Right atrium auricular region (tissue), 2 donors: ENCODE data around the gene LRMDA. TPM values are rescaled to one million over a fixed set of nuclear protein-coding genes. Genes with fewer than 3 reads are reported as not detected.

ENCODE experiments used
- DNase-seq: peaks from one replicate; pipeline ENCODE4 v3.0.0-alpha.2; 2019; ENCODE audit warnings: low spot score
- H3K27ac ChIP-seq, 2 donors: fragments of 200-600 bp; sonication (generic); 1 replicate in 1 of 2; 2 replicates in 1 of 2; pipeline ENCODE4 v1.5.1; 2016 to 2019
- H3K27me3 ChIP-seq, 2 donors: fragments of 200-600 bp; sonication (generic); one replicate each; pipeline versions ENCODE4 v1.5.1 to v1.6.0; 2017 to 2019
- H3K36me3 ChIP-seq: fragments of 200-600 bp; sonication (generic); one replicate; pipeline ENCODE4 v1.5.1; 2016
- H3K4me1 ChIP-seq, 2 donors: fragments of 200-600 bp; sonication (generic); one replicate each; pipeline versions ENCODE4 v1.5.1 to v1.6.0; 2017 to 2019
- H3K4me3 ChIP-seq, 2 donors: fragments of 200-600 bp; sonication (generic); 1 replicate in 1 of 2; 2 replicates in 1 of 2; pipeline ENCODE4 v1.5.1; 2017 to 2019; ENCODE audit warnings: mild to moderate bottlenecking in 1 of 2, moderate library complexity in 1 of 2
- H3K9me3 ChIP-seq, 2 donors: fragments of 200-600 bp; sonication (generic); one replicate each; pipeline ENCODE4 v1.5.1; 2019
- total RNA-seq, 2 donors: library from RNA; depleted of rRNA; stranded (reverse); fragments of >200 nt; gene quantifications; one replicate each; pipeline ENCODE4 v1.1.0, GENCODE V29; 2016
- TF ChIP-seq, protein P1 (sequence below), 2 donors: fragments of 200-600 bp; sonication (generic); IDR thresholded peaks; one replicate each; pipeline ENCODE4 v1.5.1; 2019; ENCODE audit warnings: antibody characterized with exemption in 2 of 2

The LRMDA gene
- total RNA-seq, 2 donors from 2014 or later: 6.1 to 19.1 TPM

GRCh38 chr10:76184647-76185046 is 753.2 kb downstream of the LRMDA start:
- H3K4me1 ChIP-seq: peaks cover 0 to 29% of the 10 kb centered on the region in 2 donors
- no peak overlapping the region for H3K4me3 ChIP-seq
- no peaks in the 10 kb centered on the region for H3K9me3 ChIP-seq
- H3K36me3 ChIP-seq: no peaks in the 10 kb centered on the region
- H3K27ac ChIP-seq: peak overlapping the region in 1 of 2 donors; percentile 75
- TF ChIP-seq, protein P1, sequence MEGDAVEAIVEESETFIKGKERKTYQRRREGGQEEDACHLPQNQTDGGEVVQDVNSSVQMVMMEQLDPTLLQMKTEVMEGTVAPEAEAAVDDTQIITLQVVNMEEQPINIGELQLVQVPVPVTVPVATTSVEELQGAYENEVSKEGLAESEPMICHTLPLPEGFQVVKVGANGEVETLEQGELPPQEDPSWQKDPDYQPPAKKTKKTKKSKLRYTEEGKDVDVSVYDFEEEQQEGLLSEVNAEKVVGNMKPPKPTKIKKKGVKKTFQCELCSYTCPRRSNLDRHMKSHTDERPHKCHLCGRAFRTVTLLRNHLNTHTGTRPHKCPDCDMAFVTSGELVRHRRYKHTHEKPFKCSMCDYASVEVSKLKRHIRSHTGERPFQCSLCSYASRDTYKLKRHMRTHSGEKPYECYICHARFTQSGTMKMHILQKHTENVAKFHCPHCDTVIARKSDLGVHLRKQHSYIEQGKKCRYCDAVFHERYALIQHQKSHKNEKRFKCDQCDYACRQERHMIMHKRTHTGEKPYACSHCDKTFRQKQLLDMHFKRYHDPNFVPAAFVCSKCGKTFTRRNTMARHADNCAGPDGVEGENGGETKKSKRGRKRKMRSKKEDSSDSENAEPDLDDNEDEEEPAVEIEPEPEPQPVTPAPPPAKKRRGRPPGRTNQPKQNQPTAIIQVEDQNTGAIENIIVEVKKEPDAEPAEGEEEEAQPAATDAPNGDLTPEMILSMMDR (IDR thresholded peaks at IDR 0.05): no peak
- no peak for DNase-seq
- H3K27me3 ChIP-seq: no peaks in the 10 kb centered on the region

- Histone ChIP-seq H3K4me3 (peak overlapping the region in 1 of 2 donors; percentile 6), H3K36me3 (no peaks in the 10 kb centered on the region), H3K27me3 (no peaks in the 10 kb centered on the region), H3K9me3 (no peaks in the 10 kb centered on the region), H3K4me1 (peaks cover 0 to 34% of the 10 kb centered on the region in 2 donors), H3K27ac (peak overlapping the region; percentile 57 to 75)
- no peak for DNase-seq
- TF ChIP-seq, protein P1 (IDR thresholded peaks at IDR 0.05): no peak
Observed at GRCh38 chr10:76185471-76186301, 754.3 kb downstream of the LRMDA start.

DNA sequence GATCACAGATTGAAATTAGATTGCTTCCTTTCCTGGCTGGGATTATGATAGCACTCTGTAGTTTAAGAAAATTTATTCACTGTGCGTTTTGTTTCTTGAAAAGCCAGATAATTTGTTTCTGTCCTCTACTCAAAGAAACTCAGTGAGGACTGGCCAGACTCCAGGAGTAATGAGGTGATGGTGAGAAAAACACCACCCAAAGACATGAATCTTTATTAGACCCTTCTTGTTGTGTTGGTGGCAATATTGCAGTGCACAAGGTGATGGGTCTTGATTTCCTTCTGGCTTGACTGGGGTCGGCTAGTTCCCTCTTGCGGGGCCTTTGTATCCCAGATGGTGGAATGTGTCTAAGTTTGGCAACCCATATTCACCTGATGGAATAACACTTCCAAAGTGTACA is 756.8 kb downstream of the LRMDA start:
- Histone ChIP-seq H3K27ac (peak overlapping the region in 1 of 2 donors; percentile 75), H3K4me3 (no peak overlapping the region), H3K4me1 (peaks cover 0 to 58% of the 10 kb centered on the region in 2 donors), H3K36me3 (no peaks in the 10 kb centered on the region), H3K9me3 (no peaks in the 10 kb centered on the region), H3K27me3 (no peaks in the 10 kb centered on the region)
- DNase-seq: no peak
- TF ChIP-seq, protein P1 (IDR thresholded peaks at IDR 0.05): no peak

GRCh38 chr10:76190634-76191270 is 759.3 kb downstream of the LRMDA start:
- Histone ChIP-seq H3K4me3 (no peak overlapping the region), H3K4me1 (peaks cover 0 to 53% of the 10 kb centered on the region in 2 donors), H3K36me3 (no peaks in the 10 kb centered on the region), H3K27ac (peak overlapping the region; percentile 31 to 62), H3K27me3 (no peaks in the 10 kb centered on the region), H3K9me3 (no peaks in the 10 kb centered on the region)
- TF ChIP-seq, protein P1 (IDR thresholded peaks at IDR 0.05): no peak
- DNase-seq: no peak

GRCh38 chr10:76191336-76191735 is 759.9 kb downstream of the LRMDA start:
- Histone ChIP-seq H3K4me3 (no peak overlapping the region), H3K9me3 (no peaks in the 10 kb centered on the region), H3K4me1 (peaks cover 0 to 53% of the 10 kb centered on the region in 2 donors), H3K27me3 (no peaks in the 10 kb centered on the region), H3K36me3 (no peaks in the 10 kb centered on the region), H3K27ac (peak overlapping the region in 1 of 2 donors; percentile 62)
- TF ChIP-seq, protein P1 (IDR thresholded peaks at IDR 0.05): no peak
- no peak for DNase-seq
